Vagina (tissue), 2 donors: ENCODE measurements around the gene SRSF9.

Experiments
- POLR2AphosphoS5 ChIP-seq, 2 donors: sonication (generic); formaldehyde crosslinking; IDR thresholded peaks; one replicate each; pipeline ENCODE4 v1.9.0; 2017; ENCODE audit warnings: antibody characterized with exemption in 2 of 2, mild to moderate bottlenecking in 2 of 2, low read depth in 1 of 2; ENCODE audit not compliant: insufficient read depth in 1 of 2
- TF ChIP-seq, protein P1 (sequence below), 3 experiments: fragments of 450-650 bp in 2 of 3; fragments of 200-600 bp in 1 of 3; sonication (generic) in 1 of 3; IDR thresholded peaks; one replicate each; pipeline ENCODE4 v1.5.1; 2017 to 2019; ENCODE audit warnings: antibody characterized with exemption in 3 of 3, mild to moderate bottlenecking in 2 of 3, moderate library complexity in 2 of 3

- TF ChIP-seq, protein P1, sequence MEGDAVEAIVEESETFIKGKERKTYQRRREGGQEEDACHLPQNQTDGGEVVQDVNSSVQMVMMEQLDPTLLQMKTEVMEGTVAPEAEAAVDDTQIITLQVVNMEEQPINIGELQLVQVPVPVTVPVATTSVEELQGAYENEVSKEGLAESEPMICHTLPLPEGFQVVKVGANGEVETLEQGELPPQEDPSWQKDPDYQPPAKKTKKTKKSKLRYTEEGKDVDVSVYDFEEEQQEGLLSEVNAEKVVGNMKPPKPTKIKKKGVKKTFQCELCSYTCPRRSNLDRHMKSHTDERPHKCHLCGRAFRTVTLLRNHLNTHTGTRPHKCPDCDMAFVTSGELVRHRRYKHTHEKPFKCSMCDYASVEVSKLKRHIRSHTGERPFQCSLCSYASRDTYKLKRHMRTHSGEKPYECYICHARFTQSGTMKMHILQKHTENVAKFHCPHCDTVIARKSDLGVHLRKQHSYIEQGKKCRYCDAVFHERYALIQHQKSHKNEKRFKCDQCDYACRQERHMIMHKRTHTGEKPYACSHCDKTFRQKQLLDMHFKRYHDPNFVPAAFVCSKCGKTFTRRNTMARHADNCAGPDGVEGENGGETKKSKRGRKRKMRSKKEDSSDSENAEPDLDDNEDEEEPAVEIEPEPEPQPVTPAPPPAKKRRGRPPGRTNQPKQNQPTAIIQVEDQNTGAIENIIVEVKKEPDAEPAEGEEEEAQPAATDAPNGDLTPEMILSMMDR (IDR thresholded peaks at IDR 0.05): no peak
- TF ChIP-seq POLR2AphosphoS5 (IDR thresholded peaks at IDR 0.05; ENCODE audit: insufficient read depth in 1 of 2, low read depth in 1 of 2): no peak
These were observed 3.0 kb upstream of the SRSF9 start for GRCh38 chr12:120472521-120472920.
